Caco-2 (cell line): ENCODE results near the gene MAD1L1. TPM values are rescaled to one million over a fixed set of nuclear protein-coding genes. Genes with fewer than 3 reads are reported as not detected.

Source experiments
- BruUV-seq: library from RNA; stranded (reverse); fragments of 400-500 nt; replicated peaks from 2 replicates; lab custom pipeline; 2021; lab: Mats Ljungman, UMichigan
- CTCF ChIA-PET: fragments of 300-600 bp; sonication (Branson Sonifier 250); formaldehyde crosslinking; loops from one replicate; lab custom pipeline; 2022; ENCODE audit warnings: antibody characterized with exemption; lab: Charles Lee
- POLR2A ChIA-PET: fragments of 300-600 bp; sonication (Branson Sonifier 250); formaldehyde crosslinking; loops from one replicate; lab custom pipeline; 2022; ENCODE audit warnings: antibody characterized with exemption; lab: Charles Lee
- DNase-seq, 2 experiments: peaks; one replicate each; pipeline versions ENCODE4 v3.0.0 to v3.0.0-alpha.2; 2020 to 2022
- H3K27me3 ChIP-seq: replicated peaks from 2 replicates; pipeline ENCODE4 v1.6.0; 2011; ENCODE audit warnings: low read length; ENCODE audit not compliant: control insufficient read depth, insufficient read depth
- H3K36me3 ChIP-seq: 2 replicates; pipeline ENCODE4 v1.5.1; 2011; ENCODE audit warnings: low read length; ENCODE audit not compliant: control insufficient read depth, insufficient read depth
- H3K4me1 ChIP-seq: fragments of 250-450 bp; sonication (Bioruptor Pico); 2 replicates; pipeline ENCODE4 v1.5.1; 2020; ENCODE audit warnings: mild to moderate bottlenecking
- H3K4me3 ChIP-seq: 2 replicates; pipeline ENCODE4 v1.5.1; 2011; ENCODE audit warnings: low read depth, mild to moderate bottlenecking, control low read depth, low read length
- H3K9me3 ChIP-seq: fragments of 250-450 bp; sonication (Bioruptor Pico); 2 replicates; pipeline ENCODE4 v1.5.1; 2020; ENCODE audit warnings: mild to moderate bottlenecking, moderate library complexity
- H3K27ac Mint-ChIP-seq: one replicate; pipeline ENCODE4 v1.8.0; 2022; ENCODE audit warnings: mixed read lengths; ENCODE audit not compliant: unreplicated experiment
- H3K27me3 Mint-ChIP-seq: one replicate; pipeline ENCODE4 v1.8.0; 2022; ENCODE audit warnings: mixed read lengths; ENCODE audit not compliant: insufficient read depth, unreplicated experiment
- H3K36me3 Mint-ChIP-seq: one replicate; pipeline ENCODE4 v1.8.0; 2022; ENCODE audit warnings: mild to moderate bottlenecking, mixed read lengths; ENCODE audit not compliant: insufficient read depth, unreplicated experiment
- H3K4me1 Mint-ChIP-seq: one replicate; pipeline ENCODE4 v1.8.0; 2022; ENCODE audit warnings: low read depth, mixed read lengths; ENCODE audit not compliant: unreplicated experiment
- H3K4me3 Mint-ChIP-seq: one replicate; pipeline ENCODE4 v1.8.0; 2022; ENCODE audit warnings: mild to moderate bottlenecking, moderate library complexity, mixed read lengths; ENCODE audit not compliant: unreplicated experiment
- H3K9me3 Mint-ChIP-seq: one replicate; pipeline ENCODE4 v1.8.0; 2022; ENCODE audit warnings: mixed read lengths; ENCODE audit not compliant: unreplicated experiment
- CTCF ChIP-seq, 2 experiments: fragments of 200-600 bp in 1 of 2; IDR thresholded peaks; 1 replicate in 1 of 2; 2 replicates in 1 of 2; pipeline versions ENCODE4 v1.5.1 to v1.8.0; 2011 to 2022; ENCODE audit warnings: antibody characterized with exemption in 1 of 2, control low read depth in 1 of 2, inconsistent platforms in 1 of 2, low read depth in 1 of 2, low read length in 1 of 2, mild to moderate bottlenecking in 1 of 2, moderate library complexity in 1 of 2; ENCODE audit not compliant: insufficient read depth in 1 of 2, severe bottlenecking in 1 of 2, unreplicated experiment in 1 of 2
- intact Hi-C: fragments of 100-400 bp; cut with micrococcal nuclease; formaldehyde crosslinking; loops from one replicate; pipeline ENCODE4 v1.10.0; 2022; ENCODE audit not compliant: unreplicated experiment
- total RNA-seq: library from RNA; stranded (reverse); gene quantifications from 2 replicates; pipeline ENCODE4 v1.2.3, GENCODE V29; 2022

Gene MAD1L1
- total RNA-seq, 1 experiment from 2014 or later: 58.6 TPM

- no peaks in the 10 kb centered on the region for H3K27me3 Mint-ChIP-seq
- no peak overlapping the region for H3K4me3 Mint-ChIP-seq
- no peaks in the 10 kb centered on the region for H3K27me3 ChIP-seq
- POLR2A ChIA-PET: no interaction called here
- no peak for DNase-seq
- H3K4me1 ChIP-seq: no peaks in the 10 kb centered on the region
- no peak overlapping the region for H3K4me3 ChIP-seq
- no peak overlapping the region for H3K27ac Mint-ChIP-seq
- peaks cover 7% of the 10 kb centered on the region for H3K9me3 ChIP-seq
- peaks cover 7% of the 10 kb centered on the region for H3K4me1 Mint-ChIP-seq
- no peak for TF ChIP-seq CTCF (IDR thresholded peaks at IDR 0.05; ENCODE audit: insufficient read depth in 1 of 2, low read depth in 1 of 2, low read length in 1 of 2, severe bottlenecking in 1 of 2, unreplicated experiment in 1 of 2)
- no peaks in the 10 kb centered on the region for H3K9me3 Mint-ChIP-seq
- H3K36me3 ChIP-seq: peaks cover 10% of the 10 kb centered on the region
- H3K36me3 Mint-ChIP-seq: peaks cover 26% of the 10 kb centered on the region
- CTCF ChIA-PET: no interaction called here
- BruUV-seq: no TSS peak
- intact Hi-C loops: no loop called here
Observed at GRCh38 chr7:1887251-1887650, 345.5 kb downstream of the MAD1L1 start.

- peaks cover 10% of the 10 kb centered on the region for H3K36me3 ChIP-seq
- Mint-ChIP-seq H3K9me3 (no peaks in the 10 kb centered on the region), H3K27me3 (no peaks in the 10 kb centered on the region), H3K4me1 (peaks cover 7% of the 10 kb centered on the region), H3K27ac (no peak overlapping the region), H3K4me3 (no peak overlapping the region), H3K36me3 (peaks cover 26% of the 10 kb centered on the region)
- H3K9me3 ChIP-seq: peaks cover 7% of the 10 kb centered on the region
- CTCF ChIA-PET: no interaction called here
- TF ChIP-seq CTCF (IDR thresholded peaks at IDR 0.05; ENCODE audit: insufficient read depth in 1 of 2, low read depth in 1 of 2, low read length in 1 of 2, severe bottlenecking in 1 of 2, unreplicated experiment in 1 of 2): no peak
- H3K4me3 ChIP-seq: no peak overlapping the region
- BruUV-seq: no TSS peak
- POLR2A ChIA-PET: no interaction called here
- intact Hi-C loops: no loop called here
- H3K27me3 ChIP-seq: no peaks in the 10 kb centered on the region
- DNase-seq: no peak
- no peaks in the 10 kb centered on the region for H3K4me1 ChIP-seq
Observed at GRCh38 chr7:1886361-1887064, 346.2 kb downstream of the MAD1L1 start.

- ChIA-PET POLR2A (no interaction called here), CTCF (no interaction called here)
- BruUV-seq: no TSS peak
- peaks cover 7% of the 10 kb centered on the region for H3K4me1 Mint-ChIP-seq
- no peak overlapping the region for H3K4me3 ChIP-seq
- no peak overlapping the region for H3K27ac Mint-ChIP-seq
- H3K36me3 ChIP-seq: peaks cover 10% of the 10 kb centered on the region
- H3K4me1 ChIP-seq: no peaks in the 10 kb centered on the region
- H3K4me3 Mint-ChIP-seq: no peak overlapping the region
- H3K27me3 Mint-ChIP-seq: no peaks in the 10 kb centered on the region
- intact Hi-C loops: no loop called here
- H3K9me3 Mint-ChIP-seq: no peaks in the 10 kb centered on the region
- TF ChIP-seq CTCF (IDR thresholded peaks at IDR 0.05; ENCODE audit: insufficient read depth in 1 of 2, low read depth in 1 of 2, low read length in 1 of 2, severe bottlenecking in 1 of 2, unreplicated experiment in 1 of 2): no peak
- H3K27me3 ChIP-seq: no peaks in the 10 kb centered on the region
- DNase-seq: no peak
- peaks cover 26% of the 10 kb centered on the region for H3K36me3 Mint-ChIP-seq
- peaks cover 7% of the 10 kb centered on the region for H3K9me3 ChIP-seq
Observed at GRCh38 chr7:1885465-1886226, 347.1 kb downstream of the MAD1L1 start.
